ENCODE results near the gene NOX1. TPM values are rescaled to one million over a fixed set of nuclear protein-coding genes. Genes with fewer than 3 reads are reported as not detected.
"Not testable (repeated sequence)": the region's sequence is repeated elsewhere in the genome, so short reads cannot be mapped to it uniquely, and the experiment has no call there.

NOX1 gene
- total RNA-seq, 1 experiment from 2014 or later, result not detected

DNA sequence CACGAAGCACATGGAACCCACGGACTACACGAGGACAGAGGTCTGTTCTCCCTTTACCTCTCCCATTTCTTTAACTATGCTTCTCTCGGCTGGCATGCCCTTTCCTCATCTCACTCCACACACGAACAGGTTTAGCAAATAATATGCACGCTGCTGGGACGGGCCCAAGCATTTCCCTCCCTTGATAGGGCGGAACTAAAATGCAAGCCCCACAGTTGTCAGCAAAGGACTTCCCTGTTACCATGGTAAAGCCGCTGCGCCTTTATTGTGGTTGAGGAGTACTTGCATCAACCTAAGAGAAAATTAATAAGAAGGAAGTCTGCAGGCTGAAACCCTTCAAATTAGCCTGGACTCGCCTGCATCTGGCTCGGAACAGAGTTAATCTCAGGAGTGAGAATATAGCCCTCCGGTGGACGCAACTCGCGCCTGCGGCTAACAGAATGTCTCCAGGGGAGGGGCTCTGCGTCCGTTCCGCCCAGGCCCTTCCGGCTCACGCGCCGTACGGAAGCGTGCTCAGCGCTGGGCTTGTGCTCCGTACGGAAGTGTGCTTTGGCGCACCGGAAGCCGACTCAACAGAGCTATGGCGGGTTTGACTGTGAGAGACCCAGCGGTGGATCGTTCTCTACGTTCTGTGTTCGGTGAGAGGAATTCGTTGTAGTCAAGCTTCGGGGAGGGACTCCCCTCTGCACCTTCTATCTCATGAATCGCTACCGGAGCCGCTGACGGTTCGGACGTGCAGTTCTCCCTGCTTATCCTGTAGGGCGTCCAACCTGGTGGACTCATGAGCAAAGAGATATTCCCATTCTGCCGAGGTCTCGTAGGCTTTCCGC is 54.1 kb downstream of the NOX1 start, which contains the start of gene CSTF2:
CSTF2 (plus strand) TSS at position 555 of the 830 bp plus-strand sequence; CDS start at position 581, 26 bp downstream.
- peak; percentile 86 for DNase-seq (ENCODE audit: low read depth)

DNA sequence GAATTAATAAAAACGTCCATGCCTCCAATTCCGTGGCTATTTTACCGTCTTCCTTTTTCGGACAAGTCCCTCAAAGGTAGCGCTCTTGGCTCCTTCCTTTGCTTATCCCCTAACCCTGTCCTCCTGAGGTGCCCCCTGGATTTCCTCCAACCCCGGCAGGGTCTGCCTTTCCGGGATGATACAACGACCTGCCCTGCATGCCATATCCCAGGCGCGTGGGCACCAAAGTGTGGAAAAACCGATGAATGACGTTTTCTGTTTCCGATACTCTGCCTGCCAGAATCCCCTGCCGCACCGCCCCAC is 54.7 kb downstream of the NOX1 start:
- no peak for DNase-seq (ENCODE audit: low read depth)

DNA sequence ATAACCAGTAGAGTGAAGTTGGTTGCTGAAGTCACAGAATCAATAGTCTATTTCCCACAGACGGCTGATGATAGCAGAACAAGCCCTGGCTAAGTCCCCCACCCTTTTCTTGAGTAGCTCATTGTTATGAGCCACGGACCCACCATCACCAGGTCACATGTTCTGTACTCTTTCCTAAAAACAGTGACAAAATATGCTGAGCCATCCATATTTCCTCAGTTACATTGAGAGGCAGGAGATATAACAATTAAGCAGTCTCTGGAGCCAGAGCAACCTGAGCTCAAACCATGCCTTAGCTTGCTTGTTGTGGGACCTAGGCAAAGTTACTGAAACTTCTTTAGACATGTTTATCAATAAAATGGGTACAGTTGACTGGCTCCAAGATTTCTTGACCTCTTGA is 56.8 kb downstream of the NOX1 start:
- no peak for DNase-seq (ENCODE audit: low read depth)

DNA sequence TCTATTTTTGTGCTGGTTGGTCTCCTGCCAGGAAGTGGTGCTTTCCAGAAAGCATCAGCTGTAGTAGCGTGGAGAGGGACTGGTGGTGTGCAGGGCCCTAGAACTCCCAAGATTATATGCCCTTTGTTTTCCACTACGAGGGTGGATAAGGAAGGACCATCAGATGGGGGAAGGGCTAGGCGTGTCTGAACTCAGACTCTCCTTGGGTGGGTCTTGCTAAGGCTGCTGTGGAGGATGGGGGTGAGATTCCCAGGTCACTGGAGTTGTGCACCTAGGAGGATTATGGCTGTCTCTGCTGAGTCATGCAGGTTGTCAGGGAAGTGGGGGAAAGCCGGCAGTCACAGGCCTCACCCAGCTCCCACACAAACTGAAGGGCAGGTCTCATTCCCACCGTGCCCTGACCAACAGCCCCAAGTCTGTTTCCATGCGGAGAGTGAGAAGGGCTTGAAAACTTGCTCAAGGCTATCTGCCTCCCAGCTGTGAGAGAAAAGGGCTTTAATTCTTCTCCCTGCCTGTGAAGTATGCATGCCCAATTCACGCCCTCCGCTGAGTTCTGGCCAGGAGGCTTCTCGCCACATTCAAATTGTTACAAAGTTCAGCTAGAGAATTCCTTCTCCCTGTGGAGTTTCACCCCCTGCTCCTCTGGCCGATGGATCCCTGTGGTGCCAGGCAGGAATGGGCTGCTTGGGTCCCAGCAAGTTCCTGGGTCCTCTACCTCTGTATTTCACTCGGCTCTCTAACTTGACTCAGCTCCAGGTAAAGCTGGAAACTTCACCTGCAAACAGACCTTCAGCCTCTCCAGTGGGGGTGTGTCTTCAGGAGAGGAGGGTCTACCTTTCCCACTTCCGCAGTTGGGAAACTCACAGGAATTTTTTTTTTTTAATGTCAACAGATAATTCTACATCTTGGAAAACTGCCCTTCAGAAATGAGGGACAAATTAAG is 61.7 kb downstream of the NOX1 start:
- DNase-seq (ENCODE audit: low read depth), result no peak

DNA sequence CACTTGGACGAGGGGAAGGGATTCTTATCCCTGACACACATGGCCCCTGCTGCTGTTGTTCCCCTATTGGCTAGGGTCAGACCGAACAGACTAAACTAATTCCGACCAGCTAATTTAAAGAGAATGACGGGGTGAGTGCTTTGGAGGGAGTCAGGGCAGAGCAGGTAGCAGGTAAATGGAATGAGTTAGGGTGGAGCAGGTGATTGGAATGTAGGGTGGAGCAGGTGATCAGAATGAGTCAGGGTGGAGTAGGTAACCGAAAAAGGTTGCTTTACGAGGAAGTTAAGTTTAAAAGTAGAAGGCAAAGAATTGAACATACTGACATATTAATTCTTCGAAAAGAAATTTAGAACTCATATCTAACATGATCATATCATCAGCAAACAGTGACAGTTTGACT is 65.9 kb downstream of the NOX1 start:
- DNase-seq (ENCODE audit: low read depth), result not testable (repeated sequence)

DNA sequence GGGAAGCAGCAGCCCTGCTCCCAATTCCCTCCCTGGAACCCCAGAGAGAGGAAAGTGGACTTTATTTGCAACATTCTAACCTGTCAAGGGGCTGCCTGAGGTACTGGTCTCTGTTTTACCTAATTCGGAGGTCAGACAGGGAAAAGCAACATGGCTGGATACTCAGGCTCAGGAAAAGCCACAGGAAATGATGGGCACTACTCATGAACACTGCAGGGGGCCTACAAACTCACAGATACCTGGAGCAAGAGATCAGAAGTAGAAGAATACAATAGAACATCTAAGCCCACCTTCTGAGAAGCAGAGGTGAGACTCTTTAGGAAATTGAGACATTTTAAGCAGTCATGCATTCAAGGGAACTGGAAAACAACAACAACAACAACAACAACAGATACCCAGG is 69.4 kb downstream of the NOX1 start:
- no peak for DNase-seq (ENCODE audit: low read depth)

DNA sequence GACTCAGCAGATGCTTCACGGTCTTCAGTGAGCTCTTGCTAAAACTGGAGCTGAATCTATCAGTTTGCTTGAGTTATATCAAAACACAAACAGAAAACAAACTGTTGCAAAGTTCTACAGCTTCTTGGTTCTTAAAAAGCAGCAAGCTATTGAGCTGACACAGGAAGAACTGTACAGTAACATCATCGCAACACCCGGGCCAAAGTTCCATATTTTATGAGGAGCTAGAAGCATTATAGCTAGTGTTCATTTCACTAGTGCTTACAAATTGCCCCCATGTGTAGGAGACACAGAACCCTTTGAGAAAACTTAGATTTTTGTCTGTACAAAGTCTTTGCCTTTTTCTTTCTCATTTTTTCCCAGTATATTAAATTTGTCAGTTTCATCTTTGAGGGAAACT is 71.3 kb downstream of the NOX1 start:
- no peak for DNase-seq (ENCODE audit: low read depth)

DNA sequence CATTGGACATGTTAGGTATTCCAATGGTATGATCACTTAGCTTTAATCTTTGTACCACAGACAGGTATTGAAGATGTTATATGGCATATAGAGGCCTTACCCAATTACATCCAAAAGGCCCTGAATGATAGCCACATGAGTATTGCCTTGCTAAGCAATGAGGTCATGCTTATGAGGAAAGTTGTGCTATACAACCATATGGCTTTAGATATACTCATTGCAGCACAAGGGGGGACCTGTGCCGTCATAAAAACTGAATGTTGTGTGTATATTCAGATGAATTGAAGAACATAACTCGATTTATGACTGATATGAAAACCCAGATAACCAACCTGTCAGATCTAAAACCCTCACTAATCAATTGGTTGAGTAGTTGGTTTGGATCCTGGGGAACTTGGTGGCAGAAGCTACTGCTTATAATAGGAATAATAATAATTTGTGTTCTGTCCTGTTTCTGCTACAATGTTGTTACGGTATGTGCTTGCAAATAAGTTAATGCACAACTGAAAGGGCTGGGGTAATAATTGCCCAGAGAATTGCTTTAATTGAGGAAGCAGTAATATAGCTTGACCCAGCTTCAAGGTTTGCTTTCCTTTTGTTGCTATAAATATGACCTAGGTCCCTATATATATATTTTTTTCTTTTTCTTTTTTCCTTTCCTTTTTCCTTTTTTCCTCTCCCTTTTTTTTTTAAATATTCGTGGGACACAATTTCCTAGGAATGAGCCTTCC is 75.5 kb downstream of the NOX1 start:
- no peak for DNase-seq (ENCODE audit: low read depth)

DNA sequence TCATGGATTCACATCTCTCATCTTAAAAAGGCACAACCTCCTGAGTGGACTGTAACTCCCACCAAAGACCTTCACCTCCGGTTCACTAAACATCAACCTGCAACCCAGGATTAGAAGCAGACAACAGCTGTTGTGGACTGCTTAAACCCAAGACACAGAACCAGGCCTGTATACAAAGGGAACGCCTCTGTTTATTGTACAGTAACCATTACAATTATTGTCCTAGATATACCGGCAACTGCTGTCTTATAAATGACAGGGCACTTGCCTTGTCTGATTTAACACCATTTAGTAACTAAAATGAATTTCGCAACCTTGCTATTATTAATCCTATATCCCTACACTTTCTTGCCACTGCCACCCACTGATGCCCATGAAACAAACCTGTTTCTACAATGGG is 76.8 kb downstream of the NOX1 start:
- DNase-seq (ENCODE audit: low read depth), result no peak

DNA sequence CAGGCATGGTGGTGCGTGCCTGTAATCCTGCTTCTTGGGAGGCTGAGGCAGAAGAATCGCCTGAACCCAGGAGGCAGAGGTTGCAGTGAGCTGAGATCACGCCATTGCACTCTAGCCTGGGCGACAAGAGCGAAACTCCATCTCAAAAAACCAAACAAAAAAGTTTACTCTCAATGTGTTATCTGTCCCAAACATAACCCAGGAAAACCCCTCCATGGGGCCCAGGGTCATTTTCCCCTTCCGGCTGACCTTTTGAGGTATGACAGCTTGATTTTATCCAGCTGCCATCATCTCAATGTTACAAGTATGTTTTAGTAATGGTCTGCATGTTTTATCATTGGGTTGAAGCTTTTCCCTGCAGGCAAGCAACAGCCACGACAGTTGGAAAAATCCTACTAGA is 77.8 kb downstream of the NOX1 start:
- not testable (repeated sequence) for DNase-seq (ENCODE audit: low read depth)

Other genes with a start within 250 kb of the NOX1 start
- gene TSPAN6, start 237.6 kb downstream of the NOX1 start, total RNA-seq (2014; rRNA removed; shearing (Covaris generic)), result 52.0 and 66.0 TPM in 2 replicates
- 58.5 and 81.9 TPM in 2 replicates for gene SRPX2, start 230.2 kb downstream of the NOX1 start, total RNA-seq (2014; rRNA removed; shearing (Covaris generic))
- gene SYTL4, start 142.2 kb downstream of the NOX1 start, total RNA-seq (2014; rRNA removed; shearing (Covaris generic)), result 9.1 and 13.3 TPM in 2 replicates
- 37.6 and 55.3 TPM in 2 replicates for gene CSTF2, start 54.0 kb downstream of the NOX1 start, total RNA-seq (2014; rRNA removed; shearing (Covaris generic))
- 3.2 and 3.7 TPM in 2 replicates for gene XKRX, start 54.6 kb upstream of the NOX1 start, total RNA-seq (2014; rRNA removed; shearing (Covaris generic))
- gene ARL13A, start 95.3 kb upstream of the NOX1 start, total RNA-seq (2014; rRNA removed; shearing (Covaris generic)), result not detected in 2 replicates
- gene TRMT2B, start 177.8 kb upstream of the NOX1 start, total RNA-seq (2014; rRNA removed; shearing (Covaris generic)), result 31.4 and 32.8 TPM in 2 replicates
- 2.1 and 3.5 TPM in 2 replicates for gene TMEM35A, start 204.5 kb upstream of the NOX1 start, total RNA-seq (2014; rRNA removed; shearing (Covaris generic))
- gene CENPI, start 223.8 kb upstream of the NOX1 start, total RNA-seq (2014; rRNA removed; shearing (Covaris generic)), result 43.8 and 69.2 TPM in 2 replicates

All from M059J (cell line).